Measurements from ENCODE around the gene ZNF324B.
"Not testable (repeated sequence)": the region's sequence is repeated elsewhere in the genome, so short reads cannot be mapped to it uniquely, and the experiment has no call there.

The ZNF324B gene
- 12.9 to 14.8 reads per million in 2 donors for total RNA-seq

- DNase-seq = peak; percentile 90
Measured at GRCh38 chr19:58451358-58452101, at the start of gene ZNF324B. Gene ZNF324B, plus strand, starts transcription at chr19:58451622. Its CDS starts 2,080 bp downstream, at chr19:58453702.

GRCh38 chr19:58401840-58402421 lies 49.5 kb upstream of the ZNF324B start:
- DNase-seq = no peak

GRCh38 chr19:58403920-58404478 lies 47.4 kb upstream of the ZNF324B start:
- DNase-seq = not testable (repeated sequence)

- no peak for DNase-seq
Measured at GRCh38 chr19:58406818-58407657, 44.4 kb upstream of the ZNF324B start.

GRCh38 chr19:58407658-58408151 lies 43.7 kb upstream of the ZNF324B start:
- DNase-seq = no peak

GRCh38 chr19:58408152-58409009 lies 43.0 kb upstream of the ZNF324B start, which contains the start of gene ZNF584:
Gene ZNF584, plus strand, starts transcription at chr19:58408649. Its CDS starts 499 bp downstream, at chr19:58409148.
- peak; percentile 87 for DNase-seq

- DNase-seq = no peak
Measured at GRCh38 chr19:58409010-58409790, 42.2 kb upstream of the ZNF324B start.

- no peak for DNase-seq
Measured at GRCh38 chr19:58416604-58417003, 34.8 kb upstream of the ZNF324B start.

- DNase-seq = no peak
Measured at GRCh38 chr19:58417071-58417470, 34.4 kb upstream of the ZNF324B start.

- DNase-seq = no peak
Measured at GRCh38 chr19:58428617-58429016, 22.8 kb upstream of the ZNF324B start.

GRCh38 chr19:58429745-58430144 lies 21.7 kb upstream of the ZNF324B start:
- no peak for DNase-seq

- DNase-seq = no peak
Measured at GRCh38 chr19:58434217-58434616, 17.2 kb upstream of the ZNF324B start.

- DNase-seq = peak; percentile 81
Measured at GRCh38 chr19:58439576-58440554, 11.6 kb upstream of the ZNF324B start, which contains the start of gene ZNF132. Gene ZNF132, minus strand, starts transcription at chr19:58440153. Its CDS starts 332 bp downstream, at chr19:58439821.

GRCh38 chr19:58440556-58440955 lies 10.9 kb upstream of the ZNF324B start:
- no peak for DNase-seq

- not testable (repeated sequence) for DNase-seq
Measured at GRCh38 chr19:58442986-58443385, 8.4 kb upstream of the ZNF324B start.

- DNase-seq = not testable (repeated sequence)
Measured at GRCh38 chr19:58448860-58449259, 2.6 kb upstream of the ZNF324B start.

- DNase-seq = not testable (repeated sequence)
Measured at GRCh38 chr19:58449980-58450379, 1.4 kb upstream of the ZNF324B start.

- no peak for DNase-seq
Measured at GRCh38 chr19:58450856-58451357, 515 bp upstream of the ZNF324B start.

GRCh38 chr19:58453743-58454142 lies 2.3 kb downstream of the ZNF324B start:
- DNase-seq = no peak
